IMR-90 (cell line): ENCODE results near the gene SRRM2. TPM values are rescaled to one million over a fixed set of nuclear protein-coding genes. Genes with fewer than 3 reads are reported as not detected.

Experiments
- ATAC-seq: fragments of 200-7000 bp; cut with Tn5 transposase; 2 replicates; pipeline ENCODE4 v1.9.1; 2020; ENCODE audit warnings: low read depth, mild to moderate bottlenecking, moderate library complexity
- BruUV-seq: library from RNA; stranded (reverse); fragments of 400-500 nt; replicated peaks from 2 replicates; lab custom pipeline; 2021; lab: Mats Ljungman, UMichigan
- CTCF ChIA-PET: fragments of 300-600 bp; formaldehyde crosslinking; extraction: SDS; loops from one replicate; lab custom pipeline; 2021; ENCODE audit warnings: antibody characterized with exemption; lab: Yijun Ruan, JAX
- POLR2A ChIA-PET: fragments of 300-600 bp; sonication (Branson Sonifier 250); formaldehyde crosslinking; loops from one replicate; lab custom pipeline; 2022; ENCODE audit warnings: antibody characterized with exemption; ENCODE audit not compliant: unreplicated experiment; lab: Charles Lee
- DNase-seq: peaks from one replicate; pipeline ENCODE4 v3.0.0; 2013
- H2AFZ ChIP-seq: replicated peaks from 2 replicates; pipeline ENCODE3; 2013; ENCODE audit warnings: low read length, mild to moderate bottlenecking; ENCODE audit not compliant: poor library complexity
- H2AK5ac ChIP-seq: 2 replicates; pipeline ENCODE4 v1.6.1; 2013; ENCODE audit warnings: low read depth, low read length, inconsistent platforms
- H2AK9ac ChIP-seq: replicated peaks from 2 replicates; pipeline ENCODE3; 2013; ENCODE audit warnings: mild to moderate bottlenecking, low read depth, low read length, moderate library complexity; ENCODE audit not compliant: poor library complexity
- H2BK120ac ChIP-seq: 2 replicates; pipeline ENCODE4 v1.6.1; 2013; ENCODE audit warnings: low read depth, low read length, inconsistent platforms
- H2BK15ac ChIP-seq: 3 replicates; pipeline ENCODE4 v1.6.1; 2013; ENCODE audit warnings: low read depth, low read length, inconsistent platforms
- H2BK20ac ChIP-seq: 2 replicates; pipeline ENCODE4 v1.6.1; 2013; ENCODE audit warnings: low read depth, mild to moderate bottlenecking, inconsistent platforms, low read length, moderate library complexity
- H2BK5ac ChIP-seq: 2 replicates; pipeline ENCODE4 v1.6.1; 2013; ENCODE audit warnings: mild to moderate bottlenecking, low read depth, low read length, inconsistent platforms; ENCODE audit not compliant: poor library complexity, severe bottlenecking
- H3K14ac ChIP-seq: replicated peaks from 2 replicates; pipeline ENCODE4 v1.6.1; 2013; ENCODE audit warnings: low read depth, low read length, inconsistent platforms
- H3K18ac ChIP-seq: 2 replicates; pipeline ENCODE4 v1.6.1; 2013; ENCODE audit warnings: low read depth, low read length, control low read depth
- H3K23ac ChIP-seq: 2 replicates; pipeline ENCODE4 v1.6.1; 2013; ENCODE audit warnings: low read depth, low read length, inconsistent platforms
- H3K27ac ChIP-seq: 2 replicates; pipeline ENCODE4 v1.5.1; 2013; ENCODE audit warnings: mild to moderate bottlenecking, control low read depth, low read length; ENCODE audit not compliant: insufficient read depth
- H3K27me3 ChIP-seq: 2 replicates; pipeline ENCODE4 v1.6.1; 2013; ENCODE audit warnings: low read length; ENCODE audit not compliant: control insufficient read depth, insufficient read depth
- H3K36me3 ChIP-seq: 2 replicates; pipeline ENCODE4 v1.6.1; 2013; ENCODE audit warnings: low read length, mixed read lengths; ENCODE audit not compliant: control insufficient read depth, insufficient read depth
- H3K4ac ChIP-seq: 2 replicates; pipeline ENCODE4 v1.6.1; 2013; ENCODE audit warnings: low read depth, low read length, inconsistent platforms
- H3K4me1 ChIP-seq: 2 replicates; pipeline ENCODE4 v1.6.1; 2013; ENCODE audit warnings: low read length, mixed read lengths; ENCODE audit not compliant: control insufficient read depth, insufficient read depth
- H3K4me2 ChIP-seq: 2 replicates; pipeline ENCODE4 v1.6.1; 2013; ENCODE audit warnings: low read depth, mild to moderate bottlenecking, control low read depth, low read length, moderate library complexity
- H3K4me3 ChIP-seq: 2 replicates; pipeline ENCODE4 v1.5.1; 2013; ENCODE audit warnings: low read depth, mild to moderate bottlenecking, control low read depth, low read length, moderate library complexity; ENCODE audit not compliant: insufficient read depth
- H3K56ac ChIP-seq: 2 replicates; pipeline ENCODE4 v1.6.1; 2013; ENCODE audit warnings: low read length, inconsistent platforms; ENCODE audit not compliant: insufficient read depth; ENCODE audit errors: extremely low read depth
- H3K79me1 ChIP-seq, 2 experiments: 2 replicates each; pipeline ENCODE4 v1.6.1; 2013; ENCODE audit warnings: low read length in 2 of 2, inconsistent platforms in 1 of 2, low read depth in 1 of 2
- H3K9ac ChIP-seq: 2 replicates; pipeline ENCODE4 v1.6.1; 2013; ENCODE audit warnings: low read depth, low read length, control low read depth
- H3K9me1 ChIP-seq: 2 replicates; pipeline ENCODE4 v1.6.1; 2013; ENCODE audit warnings: low read length, inconsistent platforms; ENCODE audit not compliant: insufficient read depth
- H3K9me3 ChIP-seq: 2 replicates; pipeline ENCODE4 v1.6.1; 2013; ENCODE audit warnings: low read length; ENCODE audit not compliant: control insufficient read depth, insufficient read depth
- H4K20me1 ChIP-seq: 2 replicates; pipeline ENCODE4 v1.6.1; 2013; ENCODE audit warnings: low read length, inconsistent platforms; ENCODE audit not compliant: insufficient read depth
- H4K5ac ChIP-seq: 2 replicates; pipeline ENCODE4 v1.6.1; 2013; ENCODE audit warnings: mild to moderate bottlenecking, low read depth, low read length, control low read depth
- H4K8ac ChIP-seq, 2 experiments: 2 replicates each; pipeline ENCODE4 v1.6.1; 2013; ENCODE audit warnings: low read depth in 2 of 2, low read length in 2 of 2, control low read depth in 1 of 2, inconsistent platforms in 1 of 2
- H4K91ac ChIP-seq: 2 replicates; pipeline ENCODE4 v1.6.1; 2013; ENCODE audit warnings: low read depth, low read length, inconsistent platforms; ENCODE audit not compliant: insufficient read depth
- SMC3 ChIP-seq: fragments of 150-350 bp; IDR thresholded peaks from 2 replicates; pipeline ENCODE4 v1.6.1; 2016; ENCODE audit warnings: low read depth, mild to moderate bottlenecking, antibody characterized with exemption, low read length, moderate library complexity
- WGBS, 2 experiments: methylation state at CpG; one replicate each; pipeline versions ENCODE4 v1.1.5 to v1.1.7; 2013; ENCODE audit warnings: missing lambda C conversion rate in 2 of 2; ENCODE audit not compliant: insufficient read length in 1 of 2; ENCODE audit errors: extremely low coverage in 2 of 2; 5-methylcytosine and 5-hydroxymethylcytosine counted together
- dilution Hi-C: fragments of 300-500 bp; cut with HindIII; formaldehyde crosslinking; loops from one replicate; pipeline ENCODE4 v1.14.3; 2018; ENCODE audit warnings: low sequenced_read_pairs; ENCODE audit not compliant: unreplicated experiment
- in situ Hi-C: fragments of 300-500 bp; cut with MboI; formaldehyde crosslinking; loops from 3 replicates; pipeline ENCODE4 v1.14.3; 2019; ENCODE audit warnings: low sequenced_read_pairs, inconsistent platforms, mixed read lengths
- intact Hi-C: fragments of 100-400 bp; cut with micrococcal nuclease; formaldehyde crosslinking; loops from 2 replicates; pipeline ENCODE4 v1.10.0; 2022
- polyA plus RNA-seq, 3 experiments: library from polyadenylated mRNA; depleted of rRNA; stranded (reverse); fragments of >200 nt; gene quantifications; 2 replicates each; pipeline ENCODE4 v1.2.3, GENCODE V29; 2012; ENCODE audit warnings: low replicate concordance in 1 of 3
- total RNA-seq: library from RNA; depleted of rRNA; stranded (reverse); fragments of >200 nt; gene quantifications from 2 replicates; pipeline ENCODE4 v1.2.3, GENCODE V29; 2012
- TF ChIP-seq, protein P1 (sequence below): fragments of 150-350 bp; IDR thresholded peaks from 2 replicates; pipeline ENCODE4 v1.6.1; 2016; ENCODE audit warnings: low read depth, mild to moderate bottlenecking, low read length, moderate library complexity, borderline replicate concordance

The SRRM2 gene
- total and polyA plus RNA-seq, 2 of the 4 experiments (the other 2 are of a cell fraction), result 20.3 to 300 TPM

DNA sequence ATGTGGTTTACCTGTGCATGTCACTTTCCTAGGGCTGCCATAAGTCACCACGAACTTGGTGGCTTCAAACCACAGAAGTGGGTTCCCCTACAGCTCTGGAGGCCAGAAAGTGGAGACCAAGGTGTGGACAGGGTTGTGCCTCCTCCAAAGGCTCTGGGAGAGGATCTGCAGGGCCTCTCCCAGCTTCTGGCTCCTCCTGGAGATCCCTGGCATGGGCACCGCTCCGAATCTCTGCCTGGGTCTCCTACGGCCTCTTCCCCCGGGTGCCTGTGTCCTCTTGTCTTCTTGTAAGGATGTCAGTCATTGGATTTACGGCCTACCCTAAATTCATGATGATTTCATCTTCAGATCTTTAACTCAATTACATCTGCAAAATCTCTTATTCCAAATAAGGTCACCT lies 2.5 kb upstream of the SRRM2 start:
- H3K9me1 ChIP-seq, result no peaks in the 10 kb centered on the region; the same call in 1 of the 2 replicates
- H4K8ac ChIP-seq, result no peak overlapping the region
- POLR2A ChIA-PET, result no interaction called here
- no CpG with 5 or more reads among the region's 6 CpGs for WGBS, 2 experiments
- H2AFZ ChIP-seq, result no peak overlapping the region
- H3K14ac ChIP-seq, result no peak overlapping the region
- H3K23ac ChIP-seq, result no peak overlapping the region
- no peak for DNase-seq
- H4K20me1 ChIP-seq, result peaks cover 21% of the 10 kb centered on the region
- in situ Hi-C loops, result no loop called here
- no peak overlapping the region for H3K4me3 ChIP-seq
- ATAC-seq, result no peak
- no peak overlapping the region for H2BK5ac ChIP-seq
- no peaks in the 10 kb centered on the region for H3K27me3 ChIP-seq
- no peak overlapping the region for H3K4me2 ChIP-seq
- H4K91ac ChIP-seq, result no peak overlapping the region
- no peak overlapping the region for H2BK15ac ChIP-seq
- H3K4me1 ChIP-seq, result peaks cover 7% of the 10 kb centered on the region
- CTCF ChIA-PET, result no interaction called here
- peaks cover 2% of the 10 kb centered on the region; the same call in 1 of the 2 replicates for H3K9me3 ChIP-seq
- H3K4ac ChIP-seq, result no peak overlapping the region
- TF ChIP-seq SMC3, result no peak
- TF ChIP-seq, protein P1, sequence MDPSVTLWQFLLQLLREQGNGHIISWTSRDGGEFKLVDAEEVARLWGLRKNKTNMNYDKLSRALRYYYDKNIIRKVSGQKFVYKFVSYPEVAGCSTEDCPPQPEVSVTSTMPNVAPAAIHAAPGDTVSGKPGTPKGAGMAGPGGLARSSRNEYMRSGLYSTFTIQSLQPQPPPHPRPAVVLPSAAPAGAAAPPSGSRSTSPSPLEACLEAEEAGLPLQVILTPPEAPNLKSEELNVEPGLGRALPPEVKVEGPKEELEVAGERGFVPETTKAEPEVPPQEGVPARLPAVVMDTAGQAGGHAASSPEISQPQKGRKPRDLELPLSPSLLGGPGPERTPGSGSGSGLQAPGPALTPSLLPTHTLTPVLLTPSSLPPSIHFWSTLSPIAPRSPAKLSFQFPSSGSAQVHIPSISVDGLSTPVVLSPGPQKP, result no peak
- H3K36me3 ChIP-seq, result peaks cover 2% of the 10 kb centered on the region
- H3K56ac ChIP-seq, result no peak overlapping the region
- no peak overlapping the region for H2BK20ac ChIP-seq
- H2AK9ac ChIP-seq, result no peak overlapping the region
- no peak overlapping the region for H2BK120ac ChIP-seq
- no peak overlapping the region for H4K5ac ChIP-seq
- intact Hi-C loops, result no loop called here
- H3K18ac ChIP-seq, result no peak overlapping the region
- H3K27ac ChIP-seq, result no peak overlapping the region
- no peak overlapping the region for H3K9ac ChIP-seq
- H2AK5ac ChIP-seq, result no peak overlapping the region
- H3K79me1 ChIP-seq, result peaks cover 11 to 25% of the 10 kb centered on the region in 2 experiments
- dilution Hi-C loops, result no loop called here
- no TSS peak for BruUV-seq
